Endothelial cell of umbilical vein (primary cell): ENCODE data around the gene EFHC1. TPM values are rescaled to one million over a fixed set of nuclear protein-coding genes. Genes with fewer than 3 reads are reported as not detected.
"Not testable (repeated sequence)": the region's sequence is repeated elsewhere in the genome, so short reads cannot be mapped to it uniquely, and the experiment has no call there.

Source experiments
- BruUV-seq: library from RNA; stranded (reverse); fragments of 400-500 nt; replicated peaks from 2 replicates; lab custom pipeline; 2021; lab: Mats Ljungman, UMichigan
- CTCF ChIA-PET: fragments of 300-600, 350-600 bp; sonication (Branson Sonifier 250); formaldehyde crosslinking; loops from one replicate; lab custom pipeline; 2021; ENCODE audit warnings: antibody characterized with exemption, inconsistent platforms; lab: Charles Lee
- POLR2A ChIA-PET: fragments of 300-600, 350-600 bp; sonication (Branson Sonifier 250); formaldehyde crosslinking; loops from one replicate; lab custom pipeline; 2021; ENCODE audit warnings: antibody characterized with exemption, inconsistent platforms; lab: Charles Lee
- DNase-seq: peaks from one replicate; pipeline ENCODE4 v3.0.0-alpha.2; 2011; ENCODE audit warnings: low read depth, low spot score
- FAIRE-seq: peaks from 2 replicates; lab custom pipeline; 2011; peaks lifted over from hg19 to GRCh38; lab: Jason Lieb, UNC
- H2AFZ ChIP-seq: 2 replicates; pipeline ENCODE4 v1.6.0; 2012; ENCODE audit warnings: low read depth, low read length, control low read depth, inconsistent platforms
- H3K27ac ChIP-seq: 2 replicates; pipeline ENCODE4 v1.5.1; 2011; ENCODE audit warnings: low read depth, mild to moderate bottlenecking, control low read depth, low read length, moderate library complexity; ENCODE audit not compliant: insufficient read depth
- H3K27me3 ChIP-seq, 2 experiments: 2 replicates each; pipeline versions ENCODE4 v1.6.0 to v1.6.1; 2011; ENCODE audit warnings: low read length in 2 of 2, mixed read lengths in 1 of 2; ENCODE audit not compliant: control insufficient read depth in 2 of 2, insufficient read depth in 2 of 2
- H3K36me3 ChIP-seq, 2 experiments: 2 replicates in 1 of 2; 3 replicates in 1 of 2; pipeline ENCODE4 v1.5.1; 2011; ENCODE audit warnings: low read length in 2 of 2, mild to moderate bottlenecking in 1 of 2, moderate library complexity in 1 of 2; ENCODE audit not compliant: control insufficient read depth in 2 of 2, insufficient read depth in 2 of 2; ENCODE audit errors: extremely low read depth in 1 of 2
- H3K4me1 ChIP-seq: 3 replicates; pipeline ENCODE4 v1.5.1; 2011; ENCODE audit warnings: mild to moderate bottlenecking, low read length; ENCODE audit not compliant: control insufficient read depth, insufficient read depth; ENCODE audit errors: extremely low read depth
- H3K4me2 ChIP-seq: 2 replicates; pipeline ENCODE4 v1.6.1; 2011; ENCODE audit warnings: low read length, control low read depth, mixed read lengths; ENCODE audit not compliant: insufficient read depth
- H3K4me3 ChIP-seq, 3 experiments: fragments of 200-600 bp in 1 of 3; sonication (generic), shearing (Covaris generic) in 1 of 3; replicated peaks in 1 of 3; 2 replicates each; pipeline ENCODE4 v1.5.1; 2011 to 2016; ENCODE audit warnings: control low read depth in 3 of 3, low read length in 3 of 3, mild to moderate bottlenecking in 2 of 3, inconsistent platforms in 1 of 3, low read depth in 1 of 3, moderate library complexity in 1 of 3; ENCODE audit not compliant: insufficient read depth in 1 of 3
- H3K79me2 ChIP-seq: 2 replicates; pipeline ENCODE4 v1.6.0; 2012; ENCODE audit warnings: low read length, inconsistent platforms; ENCODE audit not compliant: control insufficient read depth, insufficient read depth
- H3K9ac ChIP-seq: replicated peaks from 2 replicates; pipeline ENCODE3; 2011; ENCODE audit warnings: low read length, control low read depth; ENCODE audit not compliant: insufficient read depth; ENCODE audit errors: extremely low read depth
- H3K9me1 ChIP-seq: replicated peaks from 3 replicates; pipeline ENCODE4 v1.6.0; 2011; ENCODE audit warnings: mild to moderate bottlenecking, low read length; ENCODE audit not compliant: control insufficient read depth, insufficient read depth; ENCODE audit errors: extremely low read depth
- H3K9me3 ChIP-seq: replicated peaks from 2 replicates; pipeline ENCODE4 v1.5.1; 2012; ENCODE audit warnings: low read length, inconsistent platforms; ENCODE audit not compliant: control insufficient read depth, insufficient read depth
- H4K20me1 ChIP-seq: replicated peaks from 2 replicates; pipeline ENCODE3; 2011; ENCODE audit warnings: mild to moderate bottlenecking, low read length; ENCODE audit not compliant: control insufficient read depth, insufficient read depth; ENCODE audit errors: extremely low read depth
- CTCF ChIP-seq, 2 donors: IDR thresholded peaks; 1 replicate in 1 of 2; 2 replicates in 1 of 2; pipeline ENCODE4 v1.5.1; 2011; ENCODE audit warnings: low read length in 2 of 2, mild to moderate bottlenecking in 2 of 2, moderate library complexity in 2 of 2, control low read depth in 1 of 2, inconsistent platforms in 1 of 2, low read depth in 1 of 2; ENCODE audit not compliant: insufficient read depth in 1 of 2; ENCODE audit errors: extremely low read depth in 1 of 2
- EZH2 ChIP-seq: IDR thresholded peaks from 2 replicates; pipeline ENCODE4 v1.6.1; 2012; ENCODE audit warnings: borderline replicate concordance, low read depth, mild to moderate bottlenecking, moderate library complexity, low read length, inconsistent platforms; ENCODE audit not compliant: severe bottlenecking
- FOS ChIP-seq: IDR thresholded peaks from 2 replicates; pipeline ENCODE4 v1.6.1; 2011; ENCODE audit warnings: mild to moderate bottlenecking, low read length, moderate library complexity, borderline replicate concordance; ENCODE audit not compliant: insufficient read depth
- GATA2 ChIP-seq: IDR thresholded peaks from 2 replicates; pipeline ENCODE4 v1.7.0; 2011; ENCODE audit warnings: low read depth, mild to moderate bottlenecking, moderate library complexity, mixed read lengths, low read length; ENCODE audit not compliant: insufficient read length, insufficient read depth
- JUN ChIP-seq: IDR thresholded peaks from 2 replicates; pipeline ENCODE4 v1.6.1; 2011; ENCODE audit warnings: borderline replicate concordance, low read depth; ENCODE audit not compliant: insufficient read length, insufficient read depth
- MYC ChIP-seq: IDR thresholded peaks from one replicate; pipeline ENCODE4 v1.6.1; 2011; ENCODE audit warnings: mild to moderate bottlenecking, low read depth, low read length
- POLR2A ChIP-seq: IDR thresholded peaks from 2 replicates; pipeline ENCODE4 v1.6.1; 2012; ENCODE audit warnings: low read depth, mild to moderate bottlenecking, control low read depth, low read length
- POLR2AphosphoS5 ChIP-seq: IDR thresholded peaks from 2 replicates; pipeline ENCODE4 v1.6.1; 2012; ENCODE audit warnings: low read depth, mild to moderate bottlenecking, control low read depth, low read length, moderate library complexity; ENCODE audit not compliant: insufficient read depth
- dilution Hi-C: fragments of 300-500 bp; cut with MboI; formaldehyde crosslinking; loops from one replicate; pipeline ENCODE4 v1.15.0; 2019; ENCODE audit warnings: low sequenced_read_pairs; ENCODE audit not compliant: extremely low pct_ligation_motif_present
- intact Hi-C: fragments of 100-400 bp; cut with micrococcal nuclease; formaldehyde crosslinking; loops from one replicate; pipeline ENCODE4 v1.10.0; 2022
- polyA plus RNA-seq, 4 experiments: library from polyadenylated mRNA; depleted of rRNA in 3 of 4; stranded (reverse) in 3 of 4; unstranded in 1 of 4; fragments of >200 nt; gene quantifications; 2 replicates each; pipeline versions ENCODE4 v1.2.1 to v1.2.3, GENCODE V29; 2011 to 2012; ENCODE audit warnings: missing spikeins in 1 of 4
- total RNA-seq: library from RNA; stranded (reverse); gene quantifications from 2 replicates; pipeline ENCODE4 v1.2.3, GENCODE V29; 2021
- TF ChIP-seq, protein P1 (sequence below): IDR thresholded peaks from 2 replicates; pipeline ENCODE4 v1.6.1; 2011; ENCODE audit not compliant: insufficient read depth, insufficient read length

Gene EFHC1
- total and polyA plus RNA-seq, 2 donors (not counting 3 experiments of a cell fraction or from before 2014, with no cell fraction given): 14.6 to 17.6 TPM

DNA sequence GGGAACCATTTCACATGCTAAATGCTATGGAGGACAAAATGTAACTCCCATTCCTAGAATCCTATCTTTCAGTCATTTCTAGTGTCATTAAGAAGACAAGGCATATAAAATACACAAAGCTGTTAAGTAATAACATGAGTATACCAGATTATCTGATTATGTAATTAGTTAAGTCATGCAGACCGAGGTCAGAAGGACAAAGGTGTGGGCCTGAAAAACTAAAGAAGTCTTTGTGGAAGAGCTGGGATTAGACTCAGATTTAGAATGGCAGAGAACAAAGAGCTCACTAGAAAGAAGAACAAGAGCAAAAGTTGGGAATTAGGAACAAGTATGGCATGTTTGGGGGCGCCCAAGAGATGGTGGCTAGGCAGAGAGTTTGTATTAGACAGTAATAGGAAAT lies 37.0 kb downstream of the EFHC1 start:
- Histone ChIP-seq H3K79me2 (no peaks in the 10 kb centered on the region), H3K9ac (no peak overlapping the region), H4K20me1 (no peaks in the 10 kb centered on the region), H3K4me3 (no peak overlapping the region), H3K4me2 (no peak overlapping the region), H3K9me1 (no peaks in the 10 kb centered on the region), H3K4me1 (peaks cover 8% of the 10 kb centered on the region), H3K27me3 (no peaks in the 10 kb centered on the region), H3K27ac (no peak overlapping the region), H2AFZ (no peak overlapping the region), H3K9me3 (no peaks in the 10 kb centered on the region), H3K36me3 (no peaks in the 10 kb centered on the region)
- DNase-seq: no peak
- TF ChIP-seq FOS (no peak), POLR2A (no peak), EZH2 (no peak), JUN (no peak), POLR2AphosphoS5 (no peak), MYC (no peak), CTCF (IDR thresholded peaks at IDR 0.05; ENCODE audit: extremely low read depth in 1 of 2, insufficient read depth in 1 of 2, low read depth in 1 of 2, low read length in 2 of 2) (no peak), GATA2 (no peak)
- TF ChIP-seq, protein P1, sequence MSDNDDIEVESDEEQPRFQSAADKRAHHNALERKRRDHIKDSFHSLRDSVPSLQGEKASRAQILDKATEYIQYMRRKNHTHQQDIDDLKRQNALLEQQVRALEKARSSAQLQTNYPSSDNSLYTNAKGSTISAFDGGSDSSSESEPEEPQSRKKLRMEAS: no peak
- no peak for FAIRE-seq
- dilution Hi-C loops: no loop called here
- POLR2A ChIA-PET: no interaction called here
- intact Hi-C loops: no loop called here
- CTCF ChIA-PET: interaction anchor here (1.7 kb wide), 1 partner anchor 11 kb away, joined by 3 read pairs; no protein-coding TSS in a partner anchor
- BruUV-seq: no TSS peak

DNA sequence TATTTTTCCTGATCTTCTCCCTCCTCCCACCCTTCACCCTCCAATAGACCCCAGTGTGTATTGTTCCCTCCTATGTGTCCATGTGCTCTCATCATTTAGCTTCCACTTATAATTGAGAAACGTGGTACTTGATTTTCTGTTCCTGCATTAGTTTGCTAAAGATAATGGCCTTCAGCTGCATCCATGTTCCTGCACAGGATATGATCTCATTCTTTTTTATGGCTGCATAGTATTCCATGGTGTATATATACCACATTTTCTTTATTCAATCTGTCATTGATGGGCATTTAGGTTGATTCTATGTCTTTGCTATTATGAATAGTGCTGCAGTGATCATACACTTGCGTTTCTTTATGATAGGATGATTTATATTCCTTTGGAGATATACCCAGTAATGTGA lies 41.1 kb downstream of the EFHC1 start:
- POLR2A ChIA-PET, H3K4me2 ChIP-seq, H3K9me1 ChIP-seq, H4K20me1 ChIP-seq, H3K27me3 ChIP-seq, H3K4me1 ChIP-seq, H2AFZ ChIP-seq, H3K27ac ChIP-seq, CTCF ChIA-PET, BruUV-seq, DNase-seq, H3K36me3 ChIP-seq, H3K9ac ChIP-seq, H3K79me2 ChIP-seq, dilution Hi-C loops, FAIRE-seq, H3K4me3 ChIP-seq, intact Hi-C loops, H3K9me3 ChIP-seq: not testable (repeated sequence)
